CD4-positive, alpha-beta T cell (primary cell): ENCODE measurements around the gene IGFL1. TPM values are rescaled to one million over a fixed set of nuclear protein-coding genes. Genes with fewer than 3 reads are reported as not detected.

Experiments
- ATAC-seq: fragments of 200-7000 bp; cut with Tn5 transposase; one replicate; pipeline ENCODE4 v1.10.0; 2022; ENCODE audit warnings: mild to moderate bottlenecking; ENCODE audit not compliant: poor library complexity
- CTCF ChIA-PET: fragments of 350-600 bp; sonication (Branson Sonifier 250); formaldehyde crosslinking; loops from one replicate; lab custom pipeline; 2021; ENCODE audit warnings: antibody characterized with exemption, inconsistent platforms; lab: Charles Lee
- POLR2A ChIA-PET: fragments of 350-600 bp; sonication (Branson Sonifier 250); formaldehyde crosslinking; loops from one replicate; lab custom pipeline; 2021; ENCODE audit warnings: antibody characterized with exemption, inconsistent platforms; lab: Charles Lee
- DNase-seq, 14 experiments: peaks; one replicate each; pipeline ENCODE4 v3.0.0-alpha.2; 2013 to 2020; ENCODE audit warnings: mixed read lengths in 2 of 14
- H3K27ac ChIP-seq, 2 donors: one replicate each; pipeline versions ENCODE4 v1.5.1 to v1.7.0; 2013; ENCODE audit warnings: low read length in 2 of 2, low read depth in 1 of 2, mild to moderate bottlenecking in 1 of 2
- H3K27me3 ChIP-seq, 2 experiments: 1 replicate in 1 of 2; 2 replicates in 1 of 2; pipeline versions ENCODE4 v1.6.1 to v1.7.0; 2013; ENCODE audit warnings: low read length in 2 of 2, control low read depth in 1 of 2, mild to moderate bottlenecking in 1 of 2, moderate library complexity in 1 of 2; ENCODE audit not compliant: insufficient read depth in 2 of 2, control insufficient read depth in 1 of 2
- H3K36me3 ChIP-seq: one replicate; pipeline ENCODE4 v1.6.1; 2013; ENCODE audit warnings: low read length, control low read depth; ENCODE audit not compliant: insufficient read depth
- H3K4me1 ChIP-seq: one replicate; pipeline ENCODE4 v1.6.1; 2013; ENCODE audit warnings: low read length, control low read depth; ENCODE audit not compliant: insufficient read depth
- H3K4me3 ChIP-seq: one replicate; pipeline ENCODE4 v1.5.1; 2013; ENCODE audit warnings: mild to moderate bottlenecking, low read length, moderate library complexity
- H3K9me3 ChIP-seq, 2 experiments: 1 replicate in 1 of 2; 2 replicates in 1 of 2; pipeline versions ENCODE4 v1.6.1 to v1.7.0; 2013; ENCODE audit warnings: low read length in 2 of 2, mild to moderate bottlenecking in 2 of 2, control low read depth in 1 of 2, moderate library complexity in 1 of 2; ENCODE audit not compliant: control insufficient read depth in 1 of 2, insufficient read depth in 1 of 2
- H3K27ac Mint-ChIP-seq: one replicate; pipeline ENCODE4 v1.8.0; 2020; ENCODE audit warnings: mixed read lengths
- H3K27me3 Mint-ChIP-seq: one replicate; pipeline ENCODE4 v1.8.0; 2021; ENCODE audit warnings: mixed read lengths
- H3K36me3 Mint-ChIP-seq: one replicate; pipeline ENCODE4 v1.8.0; 2021; ENCODE audit warnings: low read depth, mixed read lengths
- H3K4me1 Mint-ChIP-seq: one replicate; pipeline ENCODE4 v1.8.0; 2021; ENCODE audit warnings: low read depth, mixed read lengths
- H3K4me3 Mint-ChIP-seq: one replicate; pipeline ENCODE4 v1.8.0; 2020; ENCODE audit warnings: mild to moderate bottlenecking, mixed read lengths
- H3K9me3 Mint-ChIP-seq: one replicate; pipeline ENCODE4 v1.8.0; 2020; ENCODE audit warnings: mixed read lengths
- intact Hi-C, 2 experiments: fragments of 100-400 bp; cut with DNase I in 1 of 2; cut with micrococcal nuclease in 1 of 2; formaldehyde crosslinking; loops; one replicate each; pipeline versions ENCODE4 v1.15.1 to v1.9.0; 2023 to 2025; cut with DNase I, micrococcal nuclease
- total RNA-seq, 174 experiments: library from RNA in 2 of 174; stranded (reverse) in 2 of 174; gene quantifications; one replicate each; pipeline ENCODE4 v1.2.3 and lab custom pipeline; 2021 to 2026
- TF ChIP-seq, protein P1 (sequence below): fragments of 200-600 bp; IDR thresholded peaks from one replicate; pipeline ENCODE4 v1.8.0; 2022; ENCODE audit warnings: antibody characterized with exemption, mild to moderate bottlenecking

The IGFL1 gene
- total RNA-seq, 2 experiments from 2014 or later = not detected

DNA sequence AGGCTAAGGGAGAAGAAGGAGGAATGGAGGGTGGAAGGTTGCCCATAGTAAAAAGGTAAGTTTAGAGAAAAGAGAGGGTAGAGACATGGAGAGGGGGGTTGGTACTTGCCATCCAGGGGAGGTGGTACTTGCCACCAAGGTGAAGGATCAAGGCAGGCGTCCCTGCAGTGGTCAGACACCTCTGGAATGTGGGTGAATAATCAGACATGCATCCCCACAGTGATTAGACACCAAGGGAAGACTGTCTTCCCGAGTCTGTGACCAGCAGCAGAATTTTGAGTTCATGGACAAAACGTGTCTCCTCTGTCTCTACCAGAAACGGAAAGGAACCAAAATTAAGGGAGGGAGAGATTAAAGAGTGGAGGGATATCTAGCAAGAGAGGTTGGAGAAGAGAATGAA lies 27.1 kb upstream of the IGFL1 start:
- H3K4me1 ChIP-seq = no peaks in the 10 kb centered on the region
- H3K9me3 Mint-ChIP-seq = no peaks in the 10 kb centered on the region
- peaks cover 3 to 6% of the 10 kb centered on the region in 2 experiments for H3K27me3 ChIP-seq
- POLR2A ChIA-PET = no interaction called here
- CTCF ChIA-PET = no interaction called here
- no peaks in the 10 kb centered on the region for H3K4me1 Mint-ChIP-seq
- H3K4me3 ChIP-seq = no peak overlapping the region
- no peak overlapping the region for H3K27ac ChIP-seq
- no peaks in the 10 kb centered on the region for H3K9me3 ChIP-seq
- DNase-seq (no peak), ATAC-seq (no peak)
- H3K36me3 Mint-ChIP-seq = no peaks in the 10 kb centered on the region
- no peak overlapping the region for H3K27ac Mint-ChIP-seq
- TF ChIP-seq, protein P1, sequence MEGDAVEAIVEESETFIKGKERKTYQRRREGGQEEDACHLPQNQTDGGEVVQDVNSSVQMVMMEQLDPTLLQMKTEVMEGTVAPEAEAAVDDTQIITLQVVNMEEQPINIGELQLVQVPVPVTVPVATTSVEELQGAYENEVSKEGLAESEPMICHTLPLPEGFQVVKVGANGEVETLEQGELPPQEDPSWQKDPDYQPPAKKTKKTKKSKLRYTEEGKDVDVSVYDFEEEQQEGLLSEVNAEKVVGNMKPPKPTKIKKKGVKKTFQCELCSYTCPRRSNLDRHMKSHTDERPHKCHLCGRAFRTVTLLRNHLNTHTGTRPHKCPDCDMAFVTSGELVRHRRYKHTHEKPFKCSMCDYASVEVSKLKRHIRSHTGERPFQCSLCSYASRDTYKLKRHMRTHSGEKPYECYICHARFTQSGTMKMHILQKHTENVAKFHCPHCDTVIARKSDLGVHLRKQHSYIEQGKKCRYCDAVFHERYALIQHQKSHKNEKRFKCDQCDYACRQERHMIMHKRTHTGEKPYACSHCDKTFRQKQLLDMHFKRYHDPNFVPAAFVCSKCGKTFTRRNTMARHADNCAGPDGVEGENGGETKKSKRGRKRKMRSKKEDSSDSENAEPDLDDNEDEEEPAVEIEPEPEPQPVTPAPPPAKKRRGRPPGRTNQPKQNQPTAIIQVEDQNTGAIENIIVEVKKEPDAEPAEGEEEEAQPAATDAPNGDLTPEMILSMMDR = no peak
- H3K36me3 ChIP-seq = no peaks in the 10 kb centered on the region
- intact Hi-C loops = no loop called here
- H3K4me3 Mint-ChIP-seq = no peak overlapping the region
- H3K27me3 Mint-ChIP-seq = peaks cover 30% of the 10 kb centered on the region

DNA sequence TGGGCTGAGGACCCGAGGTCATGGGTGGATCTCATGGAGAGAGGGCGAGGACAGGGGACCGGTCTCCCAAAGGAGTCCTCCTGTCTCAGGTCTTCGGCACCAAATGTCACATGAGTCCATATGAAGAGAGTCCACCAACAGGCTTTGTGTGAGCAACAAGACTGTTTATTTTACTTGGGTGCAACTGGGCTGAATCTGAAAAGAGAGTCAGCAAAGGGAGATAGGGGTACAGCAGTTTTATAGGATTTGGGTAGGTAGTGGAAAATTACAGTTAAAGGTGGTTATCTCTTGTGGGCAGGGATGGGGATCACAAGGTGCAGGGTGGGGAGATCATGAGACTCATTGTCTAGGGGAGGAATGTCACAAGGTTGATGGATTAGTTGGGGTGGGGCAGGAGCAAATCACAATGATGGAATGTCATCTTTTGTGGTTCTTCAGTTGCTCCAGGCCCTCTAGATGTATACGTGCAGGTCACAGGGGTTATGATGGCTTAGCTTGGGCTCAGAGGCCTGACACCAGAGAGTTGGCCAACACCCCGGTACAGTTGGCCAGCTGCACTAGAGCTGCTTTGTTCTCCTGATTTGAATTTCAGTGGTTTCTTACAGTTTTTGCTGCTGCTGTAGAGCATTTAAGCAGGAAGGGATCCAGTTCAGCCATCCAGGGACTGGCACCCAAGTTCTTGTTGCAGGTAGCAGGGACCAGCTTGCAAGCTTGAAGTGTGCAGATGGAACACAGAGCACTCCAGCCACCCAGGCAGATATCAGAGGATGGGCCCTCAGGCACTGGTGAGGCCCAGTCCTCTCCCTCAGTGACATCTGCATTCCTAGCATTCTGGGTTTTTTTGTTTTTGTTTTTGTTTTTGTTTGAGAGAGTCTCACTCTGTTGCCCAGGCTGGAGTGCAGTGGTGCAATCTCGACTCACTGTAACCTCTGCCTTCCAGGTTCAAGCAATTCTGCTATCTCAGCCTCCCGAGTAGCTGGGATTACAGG lies 26.4 kb upstream of the IGFL1 start:
- DNase-seq (no peak), ATAC-seq (no peak)
- no peak overlapping the region for H3K4me3 ChIP-seq
- POLR2A ChIA-PET = no interaction called here
- Mint-ChIP-seq H3K27me3 (peaks cover 31% of the 10 kb centered on the region), H3K4me1 (no peaks in the 10 kb centered on the region), H3K36me3 (no peaks in the 10 kb centered on the region), H3K27ac (no peak overlapping the region), H3K9me3 (no peaks in the 10 kb centered on the region), H3K4me3 (no peak overlapping the region)
- H3K27me3 ChIP-seq = peaks cover 3 to 6% of the 10 kb centered on the region in 2 experiments
- intact Hi-C loops = no loop called here
- no peaks in the 10 kb centered on the region for H3K9me3 ChIP-seq
- H3K27ac ChIP-seq = no peak overlapping the region
- no peaks in the 10 kb centered on the region for H3K4me1 ChIP-seq
- H3K36me3 ChIP-seq = no peaks in the 10 kb centered on the region
- TF ChIP-seq, protein P1 = no peak
- CTCF ChIA-PET = no interaction called here

- no peaks in the 10 kb centered on the region for H3K9me3 Mint-ChIP-seq
- CTCF ChIA-PET = no interaction called here
- H3K4me1 Mint-ChIP-seq = no peaks in the 10 kb centered on the region
- TF ChIP-seq, protein P1 = no peak
- no peaks in the 10 kb centered on the region for H3K4me1 ChIP-seq
- no peak overlapping the region for H3K27ac Mint-ChIP-seq
- no peaks in the 10 kb centered on the region for H3K36me3 Mint-ChIP-seq
- H3K9me3 ChIP-seq = no peaks in the 10 kb centered on the region
- POLR2A ChIA-PET = no interaction called here
- H3K4me3 Mint-ChIP-seq = no peak overlapping the region
- ATAC-seq (no peak), DNase-seq (no peak)
- peaks cover 32% of the 10 kb centered on the region for H3K27me3 Mint-ChIP-seq
- H3K36me3 ChIP-seq = no peaks in the 10 kb centered on the region
- intact Hi-C loops = no loop called here
- no peak overlapping the region for H3K27ac ChIP-seq
- no peak overlapping the region for H3K4me3 ChIP-seq
- peaks cover 2 to 3% of the 10 kb centered on the region in 2 experiments for H3K27me3 ChIP-seq
Measured at GRCh38 chr19:46204008-46204407, 25.5 kb upstream of the IGFL1 start.
